GM19238 (cell line): ENCODE measurements around the gene SNX8.
A peak's percentile ranks its signal among the peaks of the same experiment; 100 is the strongest.

ENCODE experiments used
- DNase-seq: peaks from one replicate; pipeline ENCODE4 v3.0.0; 2011; ENCODE audit warnings: low spot score; ENCODE audit not compliant: insufficient read length

The SNX8 gene

DNA sequence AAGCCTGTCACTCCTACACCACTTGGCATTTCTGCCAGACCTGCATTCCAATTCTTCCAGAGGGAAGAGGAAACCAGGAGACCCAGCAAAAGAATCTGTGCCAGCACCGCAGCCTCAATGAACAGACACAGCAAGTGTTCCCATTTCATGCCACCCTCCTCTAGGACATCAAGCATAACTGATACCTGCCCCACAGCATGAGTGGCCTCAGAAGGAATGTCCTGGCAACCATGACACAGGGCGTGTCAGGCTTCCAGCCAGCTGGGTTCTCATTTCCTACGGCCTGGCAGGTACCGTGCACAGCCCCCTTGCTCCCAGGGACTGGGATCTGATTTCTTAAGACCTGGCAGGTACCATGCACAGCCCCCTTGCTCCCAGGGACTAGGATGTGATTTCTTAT is 89.3 kb downstream of the SNX8 start:
- no peak for DNase-seq

DNA sequence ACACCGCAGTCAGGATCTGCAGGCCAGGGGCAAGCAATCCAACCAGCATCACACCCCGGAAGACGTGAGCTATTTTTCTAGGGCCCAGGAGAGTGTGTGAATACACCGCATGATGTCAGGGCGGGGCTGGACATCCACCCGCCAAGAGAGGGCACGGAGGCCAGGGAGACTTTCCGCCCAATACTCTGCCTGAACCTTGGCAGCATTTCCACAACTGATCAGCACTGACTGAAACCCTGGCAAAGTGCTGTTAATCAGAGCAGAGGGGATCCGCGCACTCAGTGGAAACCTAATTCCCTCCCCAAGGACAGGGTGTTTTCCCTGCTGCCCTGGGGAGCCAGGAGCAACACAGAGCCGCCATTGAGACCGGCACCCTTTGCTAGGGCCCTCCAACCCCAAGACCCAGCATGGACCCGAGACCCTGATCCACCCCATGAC is 89.7 kb downstream of the SNX8 start:
- no peak for DNase-seq

DNA sequence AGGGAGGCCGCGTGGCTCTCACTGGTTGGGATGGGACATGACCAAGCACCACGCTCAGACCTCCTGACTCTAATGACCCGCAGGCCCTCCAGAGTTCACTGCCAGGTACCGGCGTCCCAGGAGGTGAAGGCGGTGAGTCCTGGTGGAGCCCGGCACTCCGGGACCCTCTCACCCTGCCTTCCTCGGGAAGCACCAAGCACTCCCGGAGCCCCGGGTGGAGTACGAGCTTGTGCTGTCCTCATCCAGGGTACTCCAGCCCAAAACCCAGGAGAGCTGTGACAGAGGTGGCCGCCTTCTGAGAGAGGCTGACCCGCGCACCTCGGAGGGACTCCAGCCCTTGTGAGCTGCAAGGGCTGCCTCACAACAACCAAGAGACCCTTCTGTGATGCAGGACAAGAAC is 90.9 kb downstream of the SNX8 start:
- no peak for DNase-seq

DNA sequence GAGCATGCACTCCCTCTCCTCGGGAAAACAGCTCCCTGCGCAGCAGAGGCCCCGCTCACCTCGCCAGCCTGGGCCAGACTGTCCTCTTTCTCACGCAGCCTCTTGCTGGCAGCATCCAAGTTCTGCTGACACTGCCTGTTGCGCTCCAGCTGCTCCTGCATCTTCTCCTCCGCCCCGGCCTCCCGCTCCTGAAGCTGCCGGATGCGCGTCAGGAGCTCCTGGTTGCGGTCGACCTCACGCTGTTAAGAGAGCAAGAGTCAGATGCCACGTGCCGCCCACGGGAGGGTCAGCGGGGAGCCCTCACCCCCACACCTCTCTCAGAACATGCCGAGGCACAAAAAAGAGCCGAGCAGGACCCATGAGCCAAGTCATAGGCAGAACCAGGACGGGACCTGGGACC is 91.7 kb downstream of the SNX8 start:
- DNase-seq, result no peak

DNA sequence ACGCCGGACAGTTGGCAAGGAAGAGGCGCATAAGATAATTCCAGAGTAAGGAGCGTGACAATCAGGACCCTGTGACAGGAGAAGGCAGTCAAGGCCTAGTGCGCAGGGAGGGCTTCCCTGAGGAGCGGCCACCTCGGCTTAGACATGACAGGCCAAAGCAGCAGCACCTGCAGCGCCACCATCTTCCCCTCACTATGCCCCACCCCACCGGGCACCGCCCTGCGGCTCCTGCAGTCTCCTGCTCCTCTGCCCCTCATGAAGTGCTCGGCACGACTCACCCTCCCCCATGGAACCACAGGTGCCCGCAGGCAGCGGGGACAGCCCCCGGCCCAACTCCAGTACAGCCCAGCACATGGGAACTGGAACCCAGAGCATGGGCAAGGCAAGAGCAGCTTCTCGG is 93.3 kb downstream of the SNX8 start:
- no peak for DNase-seq

DNA sequence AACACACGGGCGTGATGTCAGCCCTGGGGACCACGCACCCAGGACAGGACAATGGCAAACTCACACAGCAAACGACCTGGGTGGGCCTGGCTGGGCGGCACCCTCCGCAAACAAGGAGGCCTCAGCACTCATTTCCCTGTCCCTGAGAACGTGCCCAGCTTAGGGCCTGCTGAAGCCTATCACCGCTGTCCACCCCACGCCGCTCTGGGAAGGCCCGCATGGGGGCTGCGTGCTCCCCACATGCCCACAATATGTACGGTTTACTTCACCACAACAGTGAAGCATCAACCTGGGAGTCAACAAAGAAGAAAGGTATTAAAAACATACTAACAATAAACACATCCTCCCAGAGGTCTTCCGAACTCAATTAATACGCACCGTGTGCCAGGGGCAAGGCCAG is 93.7 kb downstream of the SNX8 start:
- no peak for DNase-seq

DNA sequence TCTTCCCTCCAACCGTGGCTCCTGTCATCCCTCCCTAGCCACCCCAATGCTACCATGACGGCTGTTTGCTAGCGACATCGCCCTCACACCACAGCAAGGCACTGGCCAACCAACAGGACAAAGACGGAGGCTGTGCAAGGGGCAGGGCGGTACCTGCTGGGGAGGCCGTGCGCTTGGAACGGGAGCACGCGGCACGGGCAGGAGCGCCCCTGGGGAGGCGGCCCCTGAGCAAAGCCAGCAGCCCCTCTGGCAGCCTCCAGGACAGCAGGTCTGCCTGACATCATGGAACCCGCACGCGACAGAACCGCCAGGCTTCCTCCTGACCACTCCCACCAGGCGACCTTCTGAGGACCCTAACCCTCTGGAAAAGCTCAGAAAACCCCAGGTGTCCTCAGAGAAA is 94.2 kb downstream of the SNX8 start:
- no peak for DNase-seq

DNA sequence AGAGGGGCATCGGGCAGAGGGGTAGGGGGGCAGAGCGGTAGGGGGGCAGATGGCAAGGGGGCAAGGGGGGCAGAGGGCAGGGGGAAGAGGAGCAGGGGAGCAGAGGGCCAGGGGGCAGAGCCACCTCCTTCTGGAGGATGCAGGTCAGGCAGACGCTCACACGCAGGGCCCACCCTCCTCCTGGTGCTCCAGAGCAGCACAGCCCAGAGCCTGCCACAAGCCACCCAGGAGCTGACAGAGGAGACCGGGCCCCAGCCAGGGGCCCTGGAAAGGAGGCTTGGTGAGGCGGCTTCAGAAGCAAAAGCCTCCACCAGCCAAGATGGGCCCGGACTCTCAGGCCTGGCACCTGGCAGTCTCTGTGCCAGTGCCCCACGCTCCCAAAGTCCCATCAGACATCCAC is 94.6 kb downstream of the SNX8 start:
- no peak for DNase-seq

DNA sequence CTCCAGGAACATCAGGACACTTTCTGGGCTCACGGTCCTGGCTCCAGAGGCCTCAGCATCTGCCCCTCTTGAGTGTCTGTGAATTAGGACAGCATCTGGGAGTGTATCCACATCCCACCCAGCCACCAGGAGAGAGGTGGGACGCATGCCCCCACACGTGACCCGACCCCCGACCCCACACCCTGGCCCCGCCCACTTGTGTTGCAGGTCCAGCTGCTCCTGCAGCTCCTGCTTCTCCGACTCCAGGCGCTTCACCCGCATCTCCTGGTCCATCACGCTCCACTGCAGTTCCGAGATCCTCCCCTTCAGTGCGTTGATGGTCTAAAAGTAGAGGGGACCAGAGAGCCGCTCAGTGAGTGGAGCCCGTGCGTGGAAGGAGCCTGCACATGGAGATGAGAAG is 95.1 kb downstream of the SNX8 start:
- no peak for DNase-seq

DNA sequence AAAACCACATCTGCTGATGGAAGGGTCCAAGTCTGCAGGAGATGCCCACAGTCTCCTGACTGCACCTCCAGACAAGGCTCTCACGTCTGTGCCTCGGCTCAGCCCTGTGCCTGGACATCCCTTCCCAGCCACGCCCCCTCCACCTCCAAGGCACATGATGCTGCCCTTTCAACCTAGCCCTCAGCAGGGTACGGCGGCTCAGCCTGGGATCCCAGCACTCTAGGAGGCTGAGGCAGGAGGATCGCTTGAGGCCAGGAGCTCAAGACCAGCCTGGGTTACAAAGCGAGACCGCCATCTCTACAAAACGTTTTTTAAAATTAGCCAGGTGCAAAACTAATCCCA is 95.8 kb downstream of the SNX8 start:
- DNase-seq, result no peak

DNA sequence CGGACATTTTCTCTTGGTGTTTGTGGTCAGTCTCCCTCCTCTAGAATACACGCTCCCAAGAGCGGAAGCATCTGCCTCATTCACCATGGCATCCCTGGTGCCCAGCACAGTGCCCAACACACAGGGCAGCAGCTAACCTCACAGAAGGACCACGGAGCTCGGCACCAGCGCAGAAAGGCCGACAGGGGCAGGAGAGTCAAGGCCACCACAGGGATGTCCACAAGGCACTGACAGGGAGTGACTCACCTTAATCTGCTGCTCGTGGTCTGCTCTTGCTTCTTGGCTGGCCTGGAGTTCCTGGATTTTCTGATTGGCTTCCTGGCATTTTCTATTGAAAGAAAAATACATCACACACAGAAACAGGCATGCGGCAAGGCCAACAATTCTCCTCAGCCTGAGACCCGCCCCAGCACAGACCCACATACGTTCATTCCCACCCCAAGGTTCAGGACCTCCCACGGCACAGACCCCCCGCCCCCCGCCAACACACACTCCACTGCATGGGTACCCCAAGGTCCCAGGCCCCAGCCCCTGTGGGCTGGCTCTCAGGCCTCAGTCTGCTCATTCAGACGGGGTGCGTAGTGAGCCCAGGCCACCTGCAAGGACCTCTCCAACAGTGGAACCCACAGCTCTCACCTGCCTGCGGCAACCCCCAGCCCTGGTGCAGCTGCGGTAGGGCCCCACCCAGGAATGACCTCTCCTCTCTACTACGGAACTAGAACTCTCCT is 96.4 kb downstream of the SNX8 start:
- no peak for DNase-seq

DNA sequence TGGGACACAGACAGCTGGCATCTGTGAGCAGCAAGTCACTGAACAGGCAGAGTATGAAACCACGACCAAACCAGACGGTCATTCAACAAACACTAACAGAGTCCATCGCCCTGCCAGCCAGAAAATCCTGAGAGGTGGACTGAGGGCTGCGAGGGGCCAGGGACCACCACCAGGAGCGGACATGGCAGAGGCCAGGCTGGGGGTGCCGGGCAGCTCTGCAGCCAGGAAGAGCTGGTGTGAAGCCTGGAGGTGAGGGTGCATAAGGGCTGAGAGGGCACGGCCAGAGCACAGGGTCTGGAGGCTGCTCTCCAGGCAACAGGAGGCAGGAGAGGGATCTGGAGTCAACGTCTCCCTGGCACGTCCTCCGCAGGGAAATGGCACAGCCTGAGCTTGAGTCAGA is 97.0 kb downstream of the SNX8 start:
- no peak for DNase-seq

DNA sequence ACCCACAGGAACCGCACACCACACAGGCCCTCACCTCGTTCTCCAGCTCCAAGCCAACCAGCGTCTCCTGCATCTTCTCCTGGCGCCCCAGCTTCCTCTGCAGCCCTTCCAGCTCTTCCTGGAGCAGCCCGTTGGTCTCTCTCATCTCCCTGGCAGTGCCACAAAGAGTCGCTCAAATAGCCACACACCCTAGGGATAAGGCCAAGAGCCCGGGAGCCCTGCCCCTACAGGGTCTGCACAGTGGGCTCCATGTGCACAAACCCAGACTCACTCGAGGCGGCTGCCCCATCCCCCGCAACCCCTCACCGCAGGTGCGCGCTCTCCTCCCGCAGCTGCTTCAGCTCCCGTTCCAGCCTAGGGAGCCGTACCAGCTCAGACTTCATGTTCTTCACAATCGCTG is 98.4 kb downstream of the SNX8 start:
- DNase-seq, result no peak

DNA sequence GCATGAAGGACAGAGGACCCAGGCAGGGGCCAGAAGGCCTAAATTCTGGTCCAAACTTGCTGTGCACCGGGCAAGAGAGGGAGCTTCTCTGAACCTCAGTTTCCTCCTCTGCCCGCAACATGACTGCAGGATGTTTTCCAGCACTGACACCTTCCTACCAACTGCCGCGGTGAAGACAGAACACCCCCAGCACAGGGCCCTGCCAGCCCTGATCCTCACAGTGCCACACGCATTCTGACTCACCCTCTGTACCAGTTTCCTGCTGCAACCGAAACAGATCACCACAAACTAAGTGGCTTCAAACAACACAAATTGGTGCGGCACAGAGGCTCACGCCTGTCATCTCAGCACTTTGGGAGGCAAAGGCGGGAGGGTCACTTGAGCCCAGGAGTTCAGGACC is 99.6 kb downstream of the SNX8 start:
- no peak for DNase-seq

DNA sequence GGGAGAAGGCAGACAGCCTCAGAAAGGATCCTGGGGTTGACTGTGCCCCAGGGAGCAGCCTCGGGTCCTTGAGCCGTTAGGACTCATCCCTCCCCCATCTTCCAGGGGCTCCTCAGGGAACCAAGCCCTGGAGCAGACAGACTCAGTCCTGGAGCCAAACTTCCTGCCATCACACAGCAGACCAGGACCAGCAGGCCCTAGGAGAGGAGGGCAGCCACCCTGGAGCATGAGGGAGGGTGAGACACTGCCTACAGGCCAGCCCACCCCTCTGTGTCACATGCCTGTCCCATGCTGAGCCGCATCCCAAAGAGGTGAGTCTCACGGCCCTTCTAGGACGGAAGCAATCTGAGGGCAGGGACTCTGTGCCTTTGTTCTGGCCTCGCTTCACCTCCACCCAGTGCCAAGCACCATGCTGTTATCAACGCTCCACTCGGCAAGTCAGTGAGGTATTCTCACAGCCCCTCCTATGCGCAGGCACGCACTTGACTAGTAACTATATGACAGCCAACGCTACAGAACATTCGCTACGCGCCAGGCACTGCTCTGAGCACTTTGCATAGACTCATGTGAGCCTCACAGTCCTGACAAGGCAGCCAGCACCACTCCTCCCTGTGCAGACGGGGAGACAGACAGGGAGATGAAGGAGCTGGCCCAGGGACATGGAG is 100.6 kb downstream of the SNX8 start:
- DNase-seq, result no peak

DNA sequence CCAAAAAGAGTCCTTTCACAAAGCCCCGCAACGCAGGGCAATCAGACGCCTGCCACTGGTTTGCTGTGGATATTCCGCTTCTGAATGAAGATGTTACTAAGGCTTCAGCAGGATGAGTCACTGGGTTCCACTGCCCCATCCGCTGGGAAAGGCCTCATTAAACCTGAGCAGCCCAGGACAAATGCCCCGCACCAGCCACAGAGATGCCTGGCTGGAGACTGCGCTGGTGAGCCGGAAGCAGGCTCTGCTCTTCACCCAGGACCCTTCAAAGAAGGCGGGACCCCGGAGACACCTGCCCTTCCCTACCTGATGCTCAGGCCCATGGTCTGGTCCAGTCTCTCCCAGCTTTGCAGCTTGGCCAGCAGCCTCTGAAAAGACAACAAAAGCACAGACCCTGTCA is 101.3 kb downstream of the SNX8 start:
- no peak for DNase-seq

DNA sequence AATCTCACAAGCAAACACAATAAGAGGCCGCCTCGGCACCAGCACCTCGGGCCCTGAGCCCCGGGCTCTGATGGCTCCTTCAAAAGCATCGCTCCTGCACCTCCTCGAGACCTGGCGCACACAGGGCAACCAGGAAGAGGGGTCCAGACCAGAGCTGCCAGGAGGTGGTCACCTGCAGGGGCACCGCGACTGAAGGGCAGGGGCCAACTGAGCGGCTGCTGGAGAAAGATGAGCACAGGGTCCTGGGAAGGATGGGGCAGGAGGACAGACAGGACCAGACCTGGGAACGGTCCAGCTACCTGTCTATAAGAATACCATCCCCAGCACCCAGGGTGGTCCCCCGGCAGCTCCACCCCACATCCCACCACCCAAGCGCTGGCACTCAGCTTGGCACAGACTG is 102.3 kb downstream of the SNX8 start:
- DNase-seq, result no peak

DNA sequence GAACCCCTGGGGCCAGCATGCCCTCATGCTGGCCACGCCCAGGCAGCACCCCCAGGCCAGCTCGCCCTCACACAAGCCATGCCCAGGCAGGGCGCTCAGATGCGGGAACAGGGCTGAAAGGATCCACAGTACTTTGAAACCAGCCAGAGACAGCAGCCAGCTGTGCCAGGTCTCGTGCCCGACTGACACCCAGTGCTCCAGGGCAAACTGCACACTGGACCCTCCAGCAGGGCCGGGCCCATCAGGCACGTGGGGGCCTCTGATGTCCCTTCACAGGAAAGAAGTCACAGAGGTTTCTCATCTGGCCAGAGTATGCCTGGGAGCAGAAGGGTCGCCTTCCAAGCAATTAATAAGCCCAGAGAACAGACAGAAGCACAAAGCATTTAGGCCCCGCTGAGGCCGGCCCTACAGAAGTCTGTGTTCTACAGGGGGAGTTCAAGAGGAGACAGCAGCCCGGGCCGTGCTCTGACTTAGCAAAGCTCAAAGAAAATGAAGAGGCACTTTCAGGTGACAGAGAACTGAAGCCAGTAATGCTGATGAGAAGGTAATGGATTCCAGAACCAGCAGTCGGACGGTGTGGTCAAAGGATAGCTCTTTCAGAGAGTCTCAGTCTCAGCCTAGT is 102.9 kb downstream of the SNX8 start:
- DNase-seq, result no peak

DNA sequence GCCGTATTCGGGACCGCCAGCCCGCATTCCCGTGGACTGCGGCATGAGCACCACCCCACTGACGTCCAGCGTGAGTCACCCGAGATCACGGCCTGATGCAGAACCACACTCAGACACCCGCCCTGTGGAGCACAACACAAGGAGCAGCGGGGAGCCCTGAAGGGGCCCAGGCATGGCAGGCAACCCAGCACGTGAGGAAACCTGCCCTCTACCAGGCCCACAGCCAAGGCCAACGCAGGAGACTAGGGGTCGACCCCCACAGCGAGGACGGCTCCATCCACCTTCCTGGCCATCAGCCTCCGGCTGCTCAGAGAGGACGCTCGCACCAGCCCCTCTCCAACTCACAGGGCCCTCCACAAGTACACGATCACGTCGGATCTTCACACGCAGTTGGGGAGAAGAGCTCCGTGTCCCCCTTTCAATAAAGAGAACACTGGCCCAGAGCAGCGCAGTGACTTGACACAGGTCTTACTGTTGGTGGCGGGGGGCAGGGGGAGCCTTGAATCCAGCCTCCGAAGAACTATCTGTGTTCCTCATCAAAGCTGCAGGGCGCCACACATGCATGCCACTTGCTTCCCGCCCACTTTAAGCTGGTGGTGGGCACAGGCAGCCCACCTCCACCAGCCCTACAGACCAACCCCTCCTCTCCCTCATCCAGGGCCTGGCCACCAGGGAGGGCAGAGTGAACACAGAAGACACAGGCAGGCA is 103.5 kb downstream of the SNX8 start:
- no peak for DNase-seq

DNA sequence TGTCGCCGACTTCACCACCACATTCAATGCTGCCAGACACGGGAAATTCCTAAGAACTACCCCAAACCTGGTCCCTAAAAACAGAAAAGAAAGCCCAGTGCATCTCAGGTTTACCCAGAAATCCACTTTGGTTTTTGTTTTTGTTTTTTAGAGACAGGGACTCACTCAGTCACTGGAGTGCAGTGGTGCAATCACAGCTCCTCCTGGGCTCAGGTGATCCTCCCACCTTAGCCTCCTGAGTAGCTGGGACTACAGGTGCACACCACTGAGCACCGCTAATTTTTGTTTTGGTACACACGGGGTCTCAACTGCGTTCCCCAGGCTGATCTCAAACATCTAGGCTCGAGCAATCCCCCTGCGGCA is 104.3 kb downstream of the SNX8 start:
- DNase-seq, result no peak

DNA sequence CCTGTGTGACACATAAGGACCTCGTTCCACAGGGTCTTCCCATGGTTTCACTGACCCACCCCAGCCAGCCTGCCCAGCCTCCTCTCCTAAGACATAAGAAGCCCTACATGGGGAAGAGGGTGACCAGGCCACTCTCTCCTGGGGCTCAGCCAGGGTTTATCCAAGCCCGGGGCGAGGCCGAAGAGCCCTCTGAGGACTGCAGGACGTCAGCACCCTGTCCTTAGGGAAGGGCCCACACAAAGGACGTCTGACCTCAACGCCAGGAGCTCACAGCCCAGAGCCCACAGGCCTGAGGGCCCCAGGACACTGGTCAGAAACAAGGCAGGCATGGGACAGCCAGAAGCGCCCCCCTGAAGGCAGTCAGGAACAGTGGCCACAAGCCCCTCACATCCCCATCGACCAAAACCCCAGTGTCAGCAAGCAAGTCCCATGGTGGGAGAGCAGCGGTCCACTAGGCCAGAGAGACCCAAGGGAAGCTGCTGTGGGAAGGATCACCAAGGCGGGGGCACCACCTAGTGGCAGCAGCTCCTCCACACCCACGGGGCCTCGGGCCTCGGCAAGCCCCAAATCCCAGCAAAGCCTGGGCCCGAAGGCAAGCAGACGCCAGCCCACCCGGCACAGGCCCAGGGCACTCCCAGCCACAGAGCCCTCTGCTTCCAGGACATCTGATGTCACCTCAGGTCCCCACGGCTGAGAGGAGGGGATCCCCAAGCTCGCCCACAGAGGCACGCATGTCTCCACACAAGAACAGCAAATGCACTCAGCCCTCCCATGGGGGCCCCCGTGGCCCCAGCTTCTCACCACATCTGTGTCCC is 104.9 kb downstream of the SNX8 start:
- peak; percentile 71 for DNase-seq

DNA sequence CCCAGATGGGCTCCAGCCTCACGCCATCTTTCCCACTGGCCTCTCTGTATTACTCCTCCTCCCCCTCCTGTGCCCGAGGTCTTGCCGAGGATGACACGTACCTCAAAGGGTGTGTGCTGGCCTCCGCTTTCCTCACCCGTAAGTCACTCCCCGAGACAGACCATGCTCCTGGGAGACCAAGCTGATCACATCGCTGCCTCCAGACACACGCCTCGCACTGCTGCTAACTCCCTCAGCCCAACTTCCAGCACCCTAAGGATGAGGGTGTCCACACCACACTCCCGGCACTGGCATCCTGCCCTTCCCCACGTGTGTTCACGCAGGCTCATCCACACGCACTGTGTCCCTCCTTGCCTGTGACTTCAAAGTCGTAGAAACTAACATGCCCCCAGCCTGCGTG is 105.5 kb downstream of the SNX8 start:
- no peak for DNase-seq
